NCI-H345 treated with DMSO at 0.1 percent for 48 hours (cell line): ENCODE measurements around the gene TM4SF5.

ENCODE experiments used
- DNase-seq: peaks from one replicate; lab custom pipeline; 2025; ENCODE audit not compliant: unreplicated experiment; lab: John Stamatoyannopoulos, UW

The TM4SF5 gene

GRCh38 chr17:4744999-4745969, 26.4 kb upstream of the TM4SF5 start:
- no peak for DNase-seq

DNA sequence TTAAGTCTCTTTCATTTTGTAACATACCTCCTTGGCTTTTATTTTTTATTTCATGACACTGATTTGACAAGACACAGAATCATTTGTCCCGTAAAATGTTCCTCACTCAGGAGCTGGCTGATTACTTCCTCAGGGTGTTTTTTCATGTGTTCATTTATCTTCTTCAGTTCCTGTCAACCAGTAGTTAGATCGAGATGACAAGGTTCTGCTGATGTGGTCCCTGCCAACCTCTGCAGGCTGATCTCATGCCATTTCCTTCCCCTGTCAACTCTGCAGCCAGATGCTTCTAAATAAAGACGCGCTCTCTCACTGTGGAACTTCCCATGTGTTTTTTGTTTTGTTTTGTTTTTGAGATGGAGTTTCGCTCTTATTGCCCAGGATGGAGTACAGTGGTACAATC, 23.8 kb upstream of the TM4SF5 start:
- DNase-seq, result no peak

DNA sequence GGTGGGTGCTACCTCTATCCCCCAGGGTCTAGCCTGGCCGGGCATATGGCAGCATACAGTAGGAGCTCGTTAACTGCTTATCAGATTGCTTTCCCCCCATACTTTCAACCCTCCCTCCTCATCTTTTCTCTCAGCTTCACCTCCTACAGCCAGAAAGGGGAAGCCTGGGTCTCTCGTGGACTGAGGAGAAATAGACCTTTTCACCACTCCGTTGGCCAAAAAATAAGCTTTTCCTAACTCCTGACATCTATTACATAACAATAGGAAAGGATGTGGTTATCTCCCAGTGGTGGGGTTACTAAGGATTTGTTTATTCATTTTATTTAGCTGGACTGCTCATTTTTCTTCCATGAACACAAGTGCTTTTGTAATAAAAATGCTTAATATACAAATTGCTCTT, 23.0 kb upstream of the TM4SF5 start:
- DNase-seq, result no peak

DNA sequence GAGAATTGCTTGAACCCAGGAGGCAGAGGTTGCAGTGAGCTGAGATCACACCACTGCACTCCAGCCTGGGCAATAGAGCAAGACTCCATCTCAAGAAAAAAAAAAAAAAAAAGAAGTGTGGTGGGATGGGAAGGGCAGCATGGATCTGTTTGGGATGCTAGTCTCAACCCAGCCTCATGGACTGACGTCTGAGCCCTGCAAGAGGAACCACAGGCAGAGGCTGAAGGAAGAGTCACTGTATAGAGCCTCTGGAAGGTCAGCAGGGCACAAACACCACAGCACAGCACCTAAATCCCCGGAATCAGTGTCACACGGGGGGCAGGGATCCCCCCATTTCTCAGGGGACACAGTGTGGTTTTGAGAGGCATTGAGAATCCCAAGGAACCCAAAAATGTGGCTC, 21.1 kb upstream of the TM4SF5 start:
- no peak for DNase-seq

GRCh38 chr17:4751932-4752331, 19.8 kb upstream of the TM4SF5 start:
- DNase-seq, result no peak

GRCh38 chr17:4753392-4753791, 18.3 kb upstream of the TM4SF5 start:
- no peak for DNase-seq

- no peak for DNase-seq
Observed at GRCh38 chr17:4759776-4760236, 11.9 kb upstream of the TM4SF5 start.

- DNase-seq, result no peak
Observed at GRCh38 chr17:4764595-4764994, 7.1 kb upstream of the TM4SF5 start.

DNA sequence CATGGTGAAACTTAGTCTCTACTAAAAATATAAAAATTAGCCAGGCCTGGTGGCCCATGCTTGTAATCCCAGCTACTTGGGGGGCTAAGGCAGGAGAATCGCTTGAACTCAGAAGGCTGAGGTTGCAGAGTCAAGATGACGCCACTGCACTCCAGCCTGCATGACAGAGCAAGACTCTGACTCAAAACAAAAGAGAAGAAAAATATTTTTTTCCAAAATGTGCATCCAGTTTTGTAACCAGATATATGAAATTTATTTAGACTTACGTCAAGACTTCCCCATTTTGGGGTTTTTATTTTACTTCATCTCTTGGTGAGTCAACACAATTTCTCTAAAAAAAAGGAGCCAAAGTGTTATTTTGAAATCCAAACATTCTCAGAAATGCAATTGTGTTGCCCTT, 5.5 kb upstream of the TM4SF5 start:
- DNase-seq, result no peak

DNA sequence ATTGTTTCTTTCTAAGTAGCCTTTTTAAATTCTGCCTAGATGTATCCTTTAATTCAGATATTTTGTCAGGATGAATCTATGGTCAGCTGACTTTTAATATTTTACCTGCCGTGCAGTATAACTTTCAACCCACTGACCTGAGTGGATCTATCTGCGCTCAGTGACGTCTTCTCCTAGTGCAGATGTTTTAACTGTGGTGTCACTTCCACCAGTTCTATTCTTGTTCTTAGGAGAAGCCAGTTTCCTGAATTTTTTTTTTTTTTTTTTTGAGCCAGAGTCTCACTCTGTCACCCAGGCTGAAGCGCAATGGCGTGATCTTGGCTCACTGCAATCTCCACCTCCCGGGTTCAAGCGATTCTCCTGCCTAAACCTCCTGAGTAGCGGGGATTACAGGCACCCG, 5.0 kb upstream of the TM4SF5 start:
- DNase-seq, result no peak

DNA sequence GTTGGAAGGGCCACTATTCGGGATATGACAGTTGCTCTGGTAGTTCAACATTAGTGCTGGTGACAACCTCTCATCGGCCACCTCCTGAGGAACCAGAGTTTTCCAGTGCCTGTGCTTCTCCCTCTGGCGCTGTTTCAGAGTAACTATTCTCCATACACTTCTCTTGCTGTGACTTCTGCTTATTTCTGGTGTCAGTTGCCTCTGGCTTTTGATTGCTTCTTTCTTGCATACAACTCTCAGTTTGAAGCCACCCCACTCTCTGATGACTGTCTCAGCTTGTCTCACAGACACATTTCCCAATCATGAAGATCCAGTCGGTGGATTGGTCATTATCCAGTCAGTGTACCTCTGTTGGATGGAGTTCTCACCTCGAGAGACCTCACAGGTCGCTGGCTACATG, 3.4 kb upstream of the TM4SF5 start:
- DNase-seq, result no peak

- DNase-seq, result no peak
Observed at GRCh38 chr17:4769628-4770027, 2.1 kb upstream of the TM4SF5 start.

- no peak for DNase-seq
Observed at GRCh38 chr17:4772235-4772613, 538 bp downstream of the TM4SF5 start.

- DNase-seq, result no peak
Observed at GRCh38 chr17:4777969-4778760, 6.5 kb downstream of the TM4SF5 start.

GRCh38 chr17:4780325-4780955, 8.8 kb downstream of the TM4SF5 start:
- DNase-seq, result no peak

DNA sequence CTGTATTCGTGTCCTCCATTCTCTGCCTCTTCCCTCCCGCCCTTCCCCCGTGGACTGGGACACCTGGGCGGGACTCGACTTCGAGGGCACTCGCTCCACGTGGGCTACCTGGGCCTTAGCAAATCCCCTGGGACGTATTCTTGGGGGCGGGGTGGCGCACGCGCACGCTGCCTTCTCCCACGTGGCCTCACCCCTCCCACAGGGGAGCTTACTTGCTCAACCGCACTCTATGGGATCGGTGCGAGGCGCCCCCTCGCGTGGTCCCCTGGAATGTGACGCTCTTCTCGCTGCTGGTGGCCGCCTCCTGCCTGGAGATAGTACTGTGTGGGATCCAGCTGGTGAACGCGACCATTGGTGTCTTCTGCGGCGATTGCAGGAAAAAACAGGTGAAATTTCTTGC, 11.0 kb downstream of the TM4SF5 start:
- no peak for DNase-seq

DNA sequence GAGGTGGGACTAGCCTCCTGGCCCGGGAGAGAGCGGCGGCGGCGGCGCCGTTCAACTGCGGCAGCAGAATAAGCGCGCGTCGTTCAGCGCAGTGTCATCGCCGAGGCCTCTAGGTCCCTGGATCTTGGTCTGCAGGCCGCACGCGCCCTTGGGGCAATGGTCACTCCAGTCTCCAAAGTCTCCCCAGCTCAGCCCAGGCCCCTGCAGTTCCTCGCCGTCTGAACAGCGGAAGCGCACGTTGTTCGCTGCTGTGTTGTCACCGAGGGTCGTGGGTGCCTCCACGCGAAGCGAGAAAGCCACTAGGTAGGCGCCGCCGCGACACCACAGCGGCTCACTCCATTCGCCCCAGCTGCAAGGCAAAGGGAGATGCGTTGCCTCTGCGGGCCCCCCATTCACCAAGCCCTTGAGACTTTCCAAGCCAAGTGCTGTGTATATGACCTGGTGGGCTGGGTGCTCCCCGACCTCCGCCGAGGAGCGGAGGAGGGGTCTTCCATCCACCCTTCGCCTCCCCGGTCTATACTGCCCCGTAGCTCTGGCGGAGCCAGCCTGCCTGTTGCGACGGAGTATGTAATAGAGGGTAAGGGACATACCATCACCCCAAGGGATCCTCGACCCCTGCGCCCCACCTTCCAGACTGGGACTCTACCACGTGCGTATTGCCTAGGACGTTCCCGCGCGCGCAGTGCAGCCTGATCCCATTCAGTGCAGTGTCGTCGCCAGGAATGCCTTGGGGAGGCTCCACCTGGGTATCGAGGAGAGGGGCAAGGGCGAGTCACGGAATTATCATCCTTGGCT, 13.8 kb downstream of the TM4SF5 start:
- no peak for DNase-seq

DNA sequence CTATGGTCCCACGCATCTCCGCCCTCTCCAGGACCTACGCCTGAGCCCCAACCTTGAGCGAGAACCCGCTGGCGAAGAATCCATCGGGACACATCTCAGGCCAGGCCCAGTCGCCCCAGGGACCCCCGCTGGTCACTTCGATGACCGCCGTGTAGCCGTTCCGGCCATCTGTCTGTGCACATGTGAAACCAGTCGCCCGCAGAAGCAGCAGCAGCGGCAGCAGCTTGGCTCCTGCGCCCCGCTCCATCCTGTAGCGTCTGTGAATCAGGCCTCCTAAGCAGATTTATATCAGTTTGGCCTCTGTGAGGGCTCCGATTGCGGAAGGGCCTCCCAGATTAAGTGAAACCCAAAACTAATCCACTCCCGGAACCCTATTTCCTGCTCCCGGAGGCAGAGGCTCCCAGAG, 14.4 kb downstream of the TM4SF5 start, which contains the start of gene VMO1:
Gene VMO1, minus strand, starts transcription at position 259 of the 406 bp plus-strand sequence. Its CDS starts 12 bp downstream, at position 247.
- DNase-seq, result no peak

DNA sequence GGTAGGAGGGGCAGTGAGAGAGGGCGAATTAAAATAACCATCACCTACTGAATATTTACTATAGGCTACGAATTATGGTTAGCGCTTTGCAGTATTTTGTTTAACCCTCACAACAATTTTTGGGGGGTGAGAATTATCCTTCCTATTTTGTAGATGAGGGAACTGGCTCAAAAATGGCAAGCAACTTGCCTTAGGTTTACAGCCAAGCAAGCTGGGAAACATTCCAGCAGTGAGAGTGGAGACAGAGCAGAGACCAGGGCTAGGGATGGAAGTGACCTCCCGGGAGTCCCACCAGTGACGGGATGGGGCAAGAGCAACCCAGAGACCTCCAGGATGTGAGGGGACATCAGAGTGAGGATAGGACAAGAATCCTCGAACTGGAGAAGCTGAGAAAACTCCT, 14.8 kb downstream of the TM4SF5 start:
- DNase-seq, result no peak

GRCh38 chr17:4788159-4788806, 16.6 kb downstream of the TM4SF5 start:
- no peak for DNase-seq
